Measurements from ENCODE around the gene CDC25C.

CDC25C gene

GRCh38 chr5:138316355-138316754, 15.2 kb downstream of the CDC25C start:
- Histone ChIP-seq H3K9me3 (ENCODE audit: control insufficient read depth in 1 of 2, low read length in 2 of 2) (no peaks in the 10 kb centered on the region), H3K36me3 (ENCODE audit: control insufficient read depth in 1 of 2, insufficient read depth in 2 of 2, low read length in 2 of 2) (no peaks in the 10 kb centered on the region), H3K4me3 (ENCODE audit: low read depth in 1 of 2, low read length in 2 of 2) (no peak overlapping the region), H3K4me1 (ENCODE audit: control insufficient read depth in 1 of 2, insufficient read depth in 2 of 2, low read length in 2 of 2) (no peaks in the 10 kb centered on the region), H3K27ac (ENCODE audit: low read length) (no peak overlapping the region), H3K27me3 (ENCODE audit: low read depth, low read length) (no peaks in the 10 kb centered on the region)

- H3K27ac ChIP-seq (ENCODE audit: low read length) = no peak overlapping the region
- H3K4me3 ChIP-seq (ENCODE audit: low read depth in 1 of 2, low read length in 2 of 2) = no peak overlapping the region
- H3K36me3 ChIP-seq (ENCODE audit: control insufficient read depth in 1 of 2, insufficient read depth in 2 of 2, low read length in 2 of 2) = no peaks in the 10 kb centered on the region
- H3K27me3 ChIP-seq (ENCODE audit: low read depth, low read length) = no peaks in the 10 kb centered on the region
- H3K9me3 ChIP-seq (ENCODE audit: control insufficient read depth in 1 of 2, low read length in 2 of 2) = no peaks in the 10 kb centered on the region
- H3K4me1 ChIP-seq (ENCODE audit: control insufficient read depth in 1 of 2, insufficient read depth in 2 of 2, low read length in 2 of 2) = no peaks in the 10 kb centered on the region
Observed at GRCh38 chr5:138315751-138316278, 15.8 kb downstream of the CDC25C start.

DNA sequence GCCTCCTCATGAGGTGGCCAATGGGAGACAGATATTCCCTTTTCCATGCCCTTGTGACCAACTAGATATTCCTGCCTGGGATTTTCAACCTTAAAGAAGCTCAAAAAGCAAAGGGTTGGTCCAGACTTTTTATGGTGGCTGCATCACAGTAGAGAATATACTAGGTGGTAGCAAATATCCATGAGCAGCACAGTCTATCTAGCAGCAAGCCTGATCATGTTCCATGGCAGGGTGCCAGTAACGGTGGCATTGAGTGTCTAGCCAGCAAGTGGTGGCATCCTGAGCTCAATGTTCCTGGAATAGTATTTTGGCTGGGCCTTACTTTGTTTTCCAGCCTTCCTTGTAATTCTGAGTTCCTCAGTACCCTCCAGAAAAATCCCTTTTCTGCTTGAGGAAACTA, 25.8 kb downstream of the CDC25C start:
- Histone ChIP-seq H3K9me3 (ENCODE audit: control insufficient read depth in 1 of 2, low read length in 2 of 2) (no peaks in the 10 kb centered on the region), H3K27me3 (ENCODE audit: low read depth, low read length) (no peaks in the 10 kb centered on the region), H3K4me1 (ENCODE audit: control insufficient read depth in 1 of 2, insufficient read depth in 2 of 2, low read length in 2 of 2) (no peaks in the 10 kb centered on the region), H3K27ac (ENCODE audit: low read length) (no peak overlapping the region), H3K4me3 (ENCODE audit: low read depth in 1 of 2, low read length in 2 of 2) (no peak overlapping the region), H3K36me3 (ENCODE audit: control insufficient read depth in 1 of 2, insufficient read depth in 2 of 2, low read length in 2 of 2) (no peaks in the 10 kb centered on the region)

DNA sequence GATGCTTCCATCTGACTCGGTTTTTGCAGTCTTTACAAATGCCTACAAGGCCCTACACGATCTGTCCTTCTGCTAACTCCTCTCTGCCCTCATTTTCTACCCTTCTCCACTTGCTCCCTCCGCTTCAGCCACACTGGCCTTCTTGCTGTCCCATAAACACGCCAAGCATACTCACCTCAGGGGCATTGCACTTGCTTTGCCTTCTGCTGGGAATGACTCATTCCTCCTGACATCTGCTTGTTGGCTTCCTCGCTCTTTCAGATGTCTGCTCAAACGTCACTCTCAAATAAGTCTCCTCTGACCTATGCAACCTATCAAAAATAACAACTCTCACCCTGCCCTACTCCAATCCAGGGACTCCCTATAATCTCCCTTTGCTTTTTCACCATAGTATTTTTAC, 28.2 kb downstream of the CDC25C start:
- Histone ChIP-seq H3K27me3 (ENCODE audit: low read depth, low read length) (no peaks in the 10 kb centered on the region), H3K9me3 (ENCODE audit: control insufficient read depth in 1 of 2, low read length in 2 of 2) (no peaks in the 10 kb centered on the region), H3K27ac (ENCODE audit: low read length) (no peak overlapping the region), H3K4me3 (ENCODE audit: low read depth in 1 of 2, low read length in 2 of 2) (no peak overlapping the region), H3K4me1 (ENCODE audit: control insufficient read depth in 1 of 2, insufficient read depth in 2 of 2, low read length in 2 of 2) (no peaks in the 10 kb centered on the region), H3K36me3 (ENCODE audit: control insufficient read depth in 1 of 2, insufficient read depth in 2 of 2, low read length in 2 of 2) (no peaks in the 10 kb centered on the region)

- H3K4me3 ChIP-seq (ENCODE audit: low read depth in 1 of 2, low read length in 2 of 2) = no peak overlapping the region
- H3K36me3 ChIP-seq (ENCODE audit: control insufficient read depth in 1 of 2, insufficient read depth in 2 of 2, low read length in 2 of 2) = no peaks in the 10 kb centered on the region
- no peaks in the 10 kb centered on the region for H3K27me3 ChIP-seq (ENCODE audit: low read depth, low read length)
- H3K4me1 ChIP-seq (ENCODE audit: control insufficient read depth in 1 of 2, insufficient read depth in 2 of 2, low read length in 2 of 2) = no peaks in the 10 kb centered on the region
- no peak overlapping the region for H3K27ac ChIP-seq (ENCODE audit: low read length)
- no peaks in the 10 kb centered on the region for H3K9me3 ChIP-seq (ENCODE audit: control insufficient read depth in 1 of 2, low read length in 2 of 2)
Observed at GRCh38 chr5:138289296-138289695, 42.3 kb downstream of the CDC25C start.

GRCh38 chr5:138287246-138287645, 44.4 kb downstream of the CDC25C start:
- H3K36me3 ChIP-seq (ENCODE audit: control insufficient read depth in 1 of 2, insufficient read depth in 2 of 2, low read length in 2 of 2) = no peaks in the 10 kb centered on the region
- H3K4me1 ChIP-seq (ENCODE audit: control insufficient read depth in 1 of 2, insufficient read depth in 2 of 2, low read length in 2 of 2) = no peaks in the 10 kb centered on the region
- no peak overlapping the region for H3K4me3 ChIP-seq (ENCODE audit: low read depth in 1 of 2, low read length in 2 of 2)
- H3K27me3 ChIP-seq (ENCODE audit: low read depth, low read length) = no peaks in the 10 kb centered on the region
- H3K27ac ChIP-seq (ENCODE audit: low read length) = no peak overlapping the region
- no peaks in the 10 kb centered on the region for H3K9me3 ChIP-seq (ENCODE audit: control insufficient read depth in 1 of 2, low read length in 2 of 2)

- no peaks in the 10 kb centered on the region for H3K4me1 ChIP-seq (ENCODE audit: control insufficient read depth in 1 of 2, insufficient read depth in 2 of 2, low read length in 2 of 2)
- no peaks in the 10 kb centered on the region for H3K9me3 ChIP-seq (ENCODE audit: control insufficient read depth in 1 of 2, low read length in 2 of 2)
- no peak overlapping the region for H3K27ac ChIP-seq (ENCODE audit: low read length)
- H3K4me3 ChIP-seq (ENCODE audit: low read depth in 1 of 2, low read length in 2 of 2) = no peak overlapping the region
- no peaks in the 10 kb centered on the region for H3K36me3 ChIP-seq (ENCODE audit: control insufficient read depth in 1 of 2, insufficient read depth in 2 of 2, low read length in 2 of 2)
- H3K27me3 ChIP-seq (ENCODE audit: low read depth, low read length) = no peaks in the 10 kb centered on the region
Observed at GRCh38 chr5:138282920-138283742, 48.5 kb downstream of the CDC25C start.

GRCh38 chr5:138280915-138281314, 50.7 kb downstream of the CDC25C start:
- Histone ChIP-seq H3K27ac (ENCODE audit: low read length) (no peak overlapping the region), H3K4me1 (ENCODE audit: control insufficient read depth in 1 of 2, insufficient read depth in 2 of 2, low read length in 2 of 2) (no peaks in the 10 kb centered on the region), H3K4me3 (ENCODE audit: low read depth in 1 of 2, low read length in 2 of 2) (no peak overlapping the region), H3K9me3 (ENCODE audit: control insufficient read depth in 1 of 2, low read length in 2 of 2) (no peaks in the 10 kb centered on the region), H3K27me3 (ENCODE audit: low read depth, low read length) (no peaks in the 10 kb centered on the region), H3K36me3 (ENCODE audit: control insufficient read depth in 1 of 2, insufficient read depth in 2 of 2, low read length in 2 of 2) (no peaks in the 10 kb centered on the region)

DNA sequence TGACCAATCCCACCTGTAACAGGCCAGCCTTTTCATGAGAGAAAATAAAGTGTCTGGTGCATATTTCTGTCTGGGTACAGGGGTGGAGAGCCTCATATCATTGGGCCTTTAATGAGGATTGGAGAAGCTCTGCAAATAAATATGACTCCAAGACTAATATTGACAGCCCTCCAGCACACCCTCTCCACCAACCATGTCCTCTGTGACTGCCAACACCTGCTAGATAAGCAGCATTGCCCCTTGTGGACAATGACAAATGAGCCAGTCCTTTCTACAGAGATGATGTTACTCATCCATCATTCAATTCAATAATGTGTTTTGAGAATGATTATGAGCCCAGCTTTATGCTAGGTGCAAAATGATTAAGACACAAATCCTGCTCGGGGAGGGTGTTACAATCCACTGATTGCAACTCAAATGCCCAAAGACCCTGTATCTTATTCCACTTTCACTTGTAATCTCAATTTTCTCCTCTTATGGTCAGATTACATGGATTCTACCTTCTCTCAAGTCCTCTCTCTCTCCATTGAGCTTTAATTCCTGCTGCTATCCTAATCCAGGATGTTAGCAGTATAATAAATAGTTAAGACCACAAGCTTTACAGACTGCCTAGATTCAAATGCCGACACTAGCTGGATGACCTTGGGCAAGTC, 55.1 kb downstream of the CDC25C start:
- Histone ChIP-seq H3K4me1 (ENCODE audit: control insufficient read depth in 1 of 2, insufficient read depth in 2 of 2, low read length in 2 of 2) (no peaks in the 10 kb centered on the region), H3K36me3 (ENCODE audit: control insufficient read depth in 1 of 2, insufficient read depth in 2 of 2, low read length in 2 of 2) (no peaks in the 10 kb centered on the region), H3K4me3 (ENCODE audit: low read depth in 1 of 2, low read length in 2 of 2) (no peak overlapping the region), H3K9me3 (ENCODE audit: control insufficient read depth in 1 of 2, low read length in 2 of 2) (no peaks in the 10 kb centered on the region), H3K27me3 (ENCODE audit: low read depth, low read length) (peaks cover 9% of the 10 kb centered on the region), H3K27ac (ENCODE audit: low read length) (no peak overlapping the region)

DNA sequence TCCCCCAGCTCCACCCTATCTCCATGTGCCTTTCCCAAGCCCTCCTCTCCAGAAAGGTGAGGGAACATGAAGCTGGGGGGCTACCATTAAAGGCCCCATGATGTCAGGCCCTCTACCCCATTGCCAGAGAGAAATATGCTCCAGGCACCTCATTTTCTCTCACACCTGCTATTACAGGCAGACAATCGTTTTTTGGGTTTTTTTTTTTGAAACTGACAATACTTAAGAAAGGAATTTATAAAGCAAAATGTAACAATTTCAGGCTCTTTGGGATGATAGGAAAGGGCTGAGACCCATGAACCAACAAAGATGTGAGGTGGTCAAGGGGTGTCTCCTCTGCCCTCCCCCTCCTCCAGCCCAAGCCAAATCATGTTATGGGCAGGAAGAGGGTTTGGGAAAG, 55.7 kb downstream of the CDC25C start:
- Histone ChIP-seq H3K27ac (ENCODE audit: low read length) (no peak overlapping the region), H3K36me3 (ENCODE audit: control insufficient read depth in 1 of 2, insufficient read depth in 2 of 2, low read length in 2 of 2) (no peaks in the 10 kb centered on the region), H3K9me3 (ENCODE audit: control insufficient read depth in 1 of 2, low read length in 2 of 2) (no peaks in the 10 kb centered on the region), H3K4me3 (ENCODE audit: low read depth in 1 of 2, low read length in 2 of 2) (no peak overlapping the region), H3K27me3 (ENCODE audit: low read depth, low read length) (peaks cover 9% of the 10 kb centered on the region), H3K4me1 (ENCODE audit: control insufficient read depth in 1 of 2, insufficient read depth in 2 of 2, low read length in 2 of 2) (no peaks in the 10 kb centered on the region)

- H3K9me3 ChIP-seq (ENCODE audit: control insufficient read depth in 1 of 2, low read length in 2 of 2) = no peaks in the 10 kb centered on the region
- H3K27me3 ChIP-seq (ENCODE audit: low read depth, low read length) = peaks cover 9% of the 10 kb centered on the region
- H3K36me3 ChIP-seq (ENCODE audit: control insufficient read depth in 1 of 2, insufficient read depth in 2 of 2, low read length in 2 of 2) = no peaks in the 10 kb centered on the region
Observed at GRCh38 chr5:138275379-138275782, 56.2 kb downstream of the CDC25C start.

More at GRCh38 chr5:138275379-138275782, 56.2 kb downstream of the CDC25C start:
- Histone ChIP-seq H3K27ac (ENCODE audit: low read length) (no peak overlapping the region), H3K4me3 (ENCODE audit: low read depth in 1 of 2, low read length in 2 of 2) (no peak overlapping the region), H3K4me1 (ENCODE audit: control insufficient read depth in 1 of 2, insufficient read depth in 2 of 2, low read length in 2 of 2) (no peaks in the 10 kb centered on the region)

All from muscle layer of duodenum (tissue), 2 donors.